Stomach smooth muscle (tissue), 2 donors: ENCODE data around the gene TMPRSS9.

Experiments used
- H3K27ac ChIP-seq: one replicate; pipeline ENCODE4 v1.7.0; 2013; ENCODE audit warnings: mild to moderate bottlenecking, low read length, inconsistent platforms
- H3K27me3 ChIP-seq, 2 donors: one replicate each; pipeline ENCODE4 v1.7.0; 2013; ENCODE audit warnings: low read length in 2 of 2; ENCODE audit not compliant: insufficient read depth in 2 of 2, control insufficient read depth in 1 of 2
- H3K36me3 ChIP-seq, 2 donors: one replicate each; pipeline ENCODE4 v1.7.0; 2013; ENCODE audit warnings: low read length in 2 of 2; ENCODE audit not compliant: control insufficient read depth in 2 of 2, insufficient read depth in 2 of 2
- H3K4me1 ChIP-seq: one replicate; pipeline ENCODE4 v1.7.0; 2013; ENCODE audit warnings: low read length; ENCODE audit not compliant: control insufficient read depth, insufficient read depth
- H3K4me3 ChIP-seq, 2 donors: one replicate each; pipeline ENCODE4 v1.7.0; 2013; ENCODE audit warnings: low read length in 2 of 2
- H3K9ac ChIP-seq, 2 donors: one replicate each; pipeline ENCODE4 v1.7.0; 2013; ENCODE audit warnings: low read length in 2 of 2, mild to moderate bottlenecking in 1 of 2
- H3K9me3 ChIP-seq, 2 donors: one replicate each; pipeline ENCODE4 v1.7.0; 2013; ENCODE audit warnings: low read length in 2 of 2; ENCODE audit not compliant: control insufficient read depth in 2 of 2
- donor health status: healthy.
- donor health status: Pancreatic carcinoma.

Gene TMPRSS9

GRCh38 chr19:2359992-2360685, at the start of gene TMPRSS9:
TMPRSS9 (plus strand) TSS chr19:2360265; CDS start chr19:2389786, 29,521 bp downstream.
- Histone ChIP-seq H3K9me3 (no peaks in the 10 kb centered on the region), H3K4me1 (no peaks in the 10 kb centered on the region), H3K4me3 (no peak within 1 kb of the TSS), H3K27me3 (peaks cover 24 to 34% of the 10 kb centered on the region in 2 donors), H3K9ac (no peak within 1 kb of the TSS), H3K27ac (no peak within 1 kb of the TSS), H3K36me3 (no peaks in the 10 kb centered on the region)

- peaks cover 31 to 46% of the 10 kb centered on the region in 2 donors for H3K27me3 ChIP-seq
- H3K9me3 ChIP-seq: peaks cover 5 to 11% of the 10 kb centered on the region in 2 donors
- no peaks in the 10 kb centered on the region for H3K36me3 ChIP-seq
- no peak overlapping the region for H3K9ac ChIP-seq
- peaks cover 3% of the 10 kb centered on the region for H3K4me1 ChIP-seq
- no peak overlapping the region for H3K4me3 ChIP-seq
- no peak overlapping the region for H3K27ac ChIP-seq
Observed at GRCh38 chr19:2311093-2311492, 49.0 kb upstream of the TMPRSS9 start.

- H3K36me3 ChIP-seq: no peaks in the 10 kb centered on the region
- H3K4me1 ChIP-seq: no peaks in the 10 kb centered on the region
- H3K27me3 ChIP-seq: peaks cover 20 to 28% of the 10 kb centered on the region in 2 donors
- H3K27ac ChIP-seq: no peak overlapping the region
- no peak overlapping the region for H3K4me3 ChIP-seq
- H3K9ac ChIP-seq: no peak overlapping the region
- peaks cover 5 to 11% of the 10 kb centered on the region in 2 donors for H3K9me3 ChIP-seq
Observed at GRCh38 chr19:2312820-2313501, 47.1 kb upstream of the TMPRSS9 start.

- Histone ChIP-seq H3K27me3 (peaks cover 6 to 13% of the 10 kb centered on the region in 2 donors), H3K27ac (no peak overlapping the region), H3K4me3 (no peak overlapping the region)
Observed at GRCh38 chr19:2315121-2315817, 44.8 kb upstream of the TMPRSS9 start.

GRCh38 chr19:2315818-2316353, 44.2 kb upstream of the TMPRSS9 start:
- Histone ChIP-seq H3K4me3 (no peak overlapping the region), H3K27ac (no peak overlapping the region), H3K9me3 (peaks cover 5 to 11% of the 10 kb centered on the region in 2 donors), H3K27me3 (peaks cover 4 to 10% of the 10 kb centered on the region in 2 donors), H3K36me3 (no peaks in the 10 kb centered on the region), H3K9ac (no peak overlapping the region), H3K4me1 (no peaks in the 10 kb centered on the region)

More at GRCh38 chr19:2315121-2315817, 44.8 kb upstream of the TMPRSS9 start:
- no peaks in the 10 kb centered on the region for H3K36me3 ChIP-seq
- H3K9ac ChIP-seq: no peak overlapping the region
- H3K4me1 ChIP-seq: no peaks in the 10 kb centered on the region
- peaks cover 5 to 11% of the 10 kb centered on the region in 2 donors for H3K9me3 ChIP-seq

- Histone ChIP-seq H3K27me3 (peaks cover 4 to 8% of the 10 kb centered on the region in 2 donors), H3K27ac (no peak overlapping the region), H3K9me3 (peaks cover 5 to 11% of the 10 kb centered on the region in 2 donors), H3K4me1 (no peaks in the 10 kb centered on the region), H3K4me3 (no peak overlapping the region), H3K36me3 (no peaks in the 10 kb centered on the region), H3K9ac (no peak overlapping the region)
Observed at GRCh38 chr19:2317300-2317699, 42.8 kb upstream of the TMPRSS9 start.

GRCh38 chr19:2317756-2318155, 42.3 kb upstream of the TMPRSS9 start:
- H3K4me1 ChIP-seq: no peaks in the 10 kb centered on the region
- no peak overlapping the region for H3K9ac ChIP-seq
- peaks cover 5 to 11% of the 10 kb centered on the region in 2 donors for H3K9me3 ChIP-seq

GRCh38 chr19:2318923-2319322, 41.1 kb upstream of the TMPRSS9 start:
- H3K36me3 ChIP-seq: peaks cover 0 to 2% of the 10 kb centered on the region in 2 donors
- no peaks in the 10 kb centered on the region for H3K27me3 ChIP-seq
- no peak overlapping the region for H3K4me3 ChIP-seq
- H3K9me3 ChIP-seq: peaks cover 5 to 11% of the 10 kb centered on the region in 2 donors
- H3K9ac ChIP-seq: no peak overlapping the region
- no peaks in the 10 kb centered on the region for H3K4me1 ChIP-seq
- H3K27ac ChIP-seq: no peak overlapping the region

More at GRCh38 chr19:2317756-2318155, 42.3 kb upstream of the TMPRSS9 start:
- no peaks in the 10 kb centered on the region for H3K36me3 ChIP-seq
- H3K4me3 ChIP-seq: no peak overlapping the region
- H3K27me3 ChIP-seq: peaks cover 4% of the 10 kb centered on the region in 2 donors
- no peak overlapping the region for H3K27ac ChIP-seq

GRCh38 chr19:2319551-2319950, 40.5 kb upstream of the TMPRSS9 start:
- Histone ChIP-seq H3K27ac (no peak overlapping the region), H3K4me3 (no peak overlapping the region), H3K4me1 (no peaks in the 10 kb centered on the region), H3K9ac (no peak overlapping the region), H3K27me3 (no peaks in the 10 kb centered on the region), H3K9me3 (peaks cover 5 to 10% of the 10 kb centered on the region in 2 donors), H3K36me3 (peaks cover 1 to 6% of the 10 kb centered on the region in 2 donors)

- Histone ChIP-seq H3K4me3 (no peak overlapping the region), H3K4me1 (no peaks in the 10 kb centered on the region), H3K9ac (no peak overlapping the region), H3K27ac (no peak overlapping the region), H3K9me3 (peaks cover 2 to 5% of the 10 kb centered on the region in 2 donors), H3K27me3 (no peaks in the 10 kb centered on the region), H3K36me3 (peaks cover 4 to 8% of the 10 kb centered on the region in 2 donors)
Observed at GRCh38 chr19:2320049-2320448, 40.0 kb upstream of the TMPRSS9 start.
